K562 (cell line): ENCODE results near the gene ENDOD1. TPM values are rescaled to one million over a fixed set of nuclear protein-coding genes. Genes with fewer than 3 reads are reported as not detected.

ENCODE experiments used
- ATAC-seq: fragments of 200-7000 bp; cut with Tn5 transposase; 3 replicates; pipeline ENCODE4 v1.9.1; 2020; ENCODE audit warnings: moderate library complexity
- BruUV-seq: library from RNA; stranded (reverse); fragments of 400-500 nt; replicated peaks from 2 replicates; lab custom pipeline; 2021; lab: Mats Ljungman, UMichigan
- CTCF ChIA-PET: fragments of 300-600 bp; formaldehyde crosslinking; extraction: SDS; loops from one replicate; lab custom pipeline; 2021; ENCODE audit warnings: low intra/inter-chr PET ratio; lab: Yijun Ruan, JAX
- POLR2A ChIA-PET: fragments of 300-600, 350-650 bp; sonication (Branson Sonifier 250); formaldehyde crosslinking; extraction: SDS; loops from one replicate; lab custom pipeline; 2021; ENCODE audit warnings: antibody characterized with exemption, inconsistent platforms; lab: Yijun Ruan, JAX
- DNase-seq, 4 experiments: peaks; one replicate each; pipeline versions ENCODE4 v3.0.0 to v3.0.0-alpha.2; 2011 to 2018; ENCODE audit warnings: low spot score in 3 of 4, mixed read lengths in 3 of 4; ENCODE audit errors: extremely low read depth in 1 of 4
- FAIRE-seq: peaks from 2 replicates; lab custom pipeline; 2011; peaks lifted over from hg19 to GRCh38; lab: Jason Lieb, UNC
- H2AFZ ChIP-seq: 2 replicates; pipeline ENCODE4 v1.6.0; 2011; ENCODE audit warnings: low read depth, low read length, control low read depth, inconsistent platforms
- H3K27ac ChIP-seq: fragments of 200-600 bp; 3 replicates; pipeline ENCODE4 v1.8.0; 2011; ENCODE audit warnings: low read depth, mild to moderate bottlenecking, control low read depth, inconsistent platforms, low read length, moderate library complexity, mixed read lengths; ENCODE audit errors: extremely low read depth
- H3K27me3 ChIP-seq, 2 experiments: fragments of 300-600 bp in 1 of 2; 2 replicates in 1 of 2; 3 replicates in 1 of 2; pipeline versions ENCODE4 v1.6.0 to v1.8.0; 2011; ENCODE audit warnings: inconsistent platforms in 2 of 2, low read length in 2 of 2, mild to moderate bottlenecking in 1 of 2, mixed read lengths in 1 of 2, moderate library complexity in 1 of 2; ENCODE audit not compliant: control insufficient read depth in 2 of 2, insufficient read depth in 2 of 2
- H3K36me3 ChIP-seq: fragments of 300-600 bp; 3 replicates; pipeline ENCODE4 v1.8.0; 2011; ENCODE audit warnings: mild to moderate bottlenecking, low read length, inconsistent platforms; ENCODE audit not compliant: control insufficient read depth, insufficient read depth
- H3K4me1 ChIP-seq, 2 experiments: fragments of 200-600 bp in 1 of 2; replicated peaks in 1 of 2; 2 replicates in 1 of 2; 3 replicates in 1 of 2; pipeline versions ENCODE4 v1.5.1 to v1.8.0; 2011; ENCODE audit warnings: inconsistent platforms in 2 of 2, low read length in 2 of 2, mild to moderate bottlenecking in 1 of 2, mixed read lengths in 1 of 2, moderate library complexity in 1 of 2; ENCODE audit not compliant: control insufficient read depth in 2 of 2, insufficient read depth in 2 of 2
- H3K4me2 ChIP-seq: 2 replicates; pipeline ENCODE4 v1.6.1; 2011; ENCODE audit warnings: low read length, control low read depth, inconsistent platforms, mixed read lengths; ENCODE audit not compliant: insufficient read depth
- H3K4me3 ChIP-seq: fragments of 200-600 bp; sonication (generic), shearing (Covaris generic); 2 replicates; pipeline ENCODE4 v1.5.1; 2016; ENCODE audit warnings: control low read depth, inconsistent platforms
- H3K79me2 ChIP-seq: fragments of 200-600 bp; 3 replicates; pipeline ENCODE4 v1.8.0; 2011; ENCODE audit warnings: low read length, inconsistent platforms; ENCODE audit not compliant: control insufficient read depth, insufficient read depth
- H3K9ac ChIP-seq, 2 experiments: 2 replicates each; pipeline versions ENCODE4 v1.6.0 to v1.6.1; 2011; ENCODE audit warnings: low read depth in 2 of 2, low read length in 2 of 2, control low read depth in 1 of 2, inconsistent platforms in 1 of 2, mild to moderate bottlenecking in 1 of 2, mixed read lengths in 1 of 2; ENCODE audit not compliant: insufficient read depth in 1 of 2
- H3K9me1 ChIP-seq: one replicate; pipeline ENCODE4 v1.6.0; 2011; ENCODE audit warnings: inconsistent platforms, mild to moderate bottlenecking, low read length, moderate library complexity; ENCODE audit not compliant: control insufficient read depth, insufficient read depth
- H3K9me3 ChIP-seq: replicated peaks from 2 replicates; pipeline ENCODE4 v1.5.1; 2011; ENCODE audit warnings: low read depth, low read length, inconsistent platforms; ENCODE audit not compliant: control insufficient read depth, insufficient read depth
- H4K20me1 ChIP-seq: replicated peaks from 2 replicates; pipeline ENCODE4 v1.6.1; 2011; ENCODE audit warnings: low read length, inconsistent platforms, mixed read lengths; ENCODE audit not compliant: control insufficient read depth, insufficient read depth
- BRF2 ChIP-seq: IDR thresholded peaks from 3 replicates; pipeline ENCODE4 v1.6.1; 2011; ENCODE audit warnings: borderline replicate concordance, mild to moderate bottlenecking; ENCODE audit not compliant: insufficient read length, insufficient read depth
- MLLT1 ChIP-seq, 2 experiments: fragments of 450-650 bp; IDR thresholded peaks; 2 replicates each; pipeline ENCODE4 v1.6.1; 2016
- PBX2 ChIP-seq, 2 experiments: IDR thresholded peaks in 1 of 2; conservative IDR thresholded peaks in 1 of 2; 2 replicates each; pipeline ENCODE4 v1.6.1; 2016; ENCODE audit warnings: low read depth in 2 of 2, mild to moderate bottlenecking in 1 of 2, missing compliant biosample characterization in 1 of 2, missing genetic modification characterization in 1 of 2, moderate library complexity in 1 of 2
- PKNOX1 ChIP-seq: fragments of 450-650 bp; IDR thresholded peaks from 2 replicates; pipeline ENCODE4 v1.6.1; 2016
- POLR2AphosphoS2 ChIP-seq: IDR thresholded peaks from 2 replicates; pipeline ENCODE4 v1.6.1; 2012; ENCODE audit warnings: low read length, improper control_type of control experiment
- SP2 ChIP-seq: IDR thresholded peaks from 2 replicates; pipeline ENCODE4 v1.6.1; 2011; ENCODE audit warnings: mild to moderate bottlenecking, low read depth, low read length, moderate library complexity; ENCODE audit not compliant: poor library complexity, severe bottlenecking; ENCODE audit errors: extremely low read depth
- ZBTB33 ChIP-seq: sonication (generic); formaldehyde crosslinking; IDR thresholded peaks from 2 replicates; pipeline ENCODE4 v1.8.1; 2023; ENCODE audit warnings: mild to moderate bottlenecking, missing genetic modification reagents
- WGBS: fragments of 100-300 bp; shearing (Covaris generic); methylation state at CpG from one replicate; pipeline ENCODE4 v1.1.6; 2016; ENCODE audit warnings: low coverage, mixed read lengths; ENCODE audit not compliant: insufficient coverage; ENCODE audit errors: missing lambda C conversion rate; 5-methylcytosine and 5-hydroxymethylcytosine counted together
- in situ Hi-C: fragments of 300-500 bp; cut with MboI; formaldehyde crosslinking; loops from 4 replicates; pipeline ENCODE4 v1.15.0; 2018; ENCODE audit warnings: inconsistent platforms, mixed read lengths
- intact Hi-C: fragments of 100-400 bp; cut with micrococcal nuclease; formaldehyde crosslinking; loops from 2 replicates; pipeline ENCODE4 v1.14.2; 2022
- polyA plus RNA-seq, 8 experiments: library from polyadenylated mRNA; depleted of rRNA in 4 of 8; stranded (reverse) in 5 of 8; unstranded in 3 of 8; fragments of >200 nt; fragmentation: Nextera tagmentation in 2 of 8; fragmentation: Illumina TruSeq in 1 of 8; extraction: Ambion mirVana in 2 of 8; extraction: Trizol in 1 of 8; gene quantifications; 2 replicates each; pipeline versions ENCODE4 v1.2.1 to v1.2.3, GENCODE V29; 2011 to 2014; ENCODE audit warnings: inconsistent platforms in 1 of 8, missing spikeins in 1 of 8
- total RNA-seq, 7 experiments: library from RNA; depleted of rRNA in 6 of 7; stranded (reverse); fragments of >200 nt in 6 of 7; fragmentation: Illumina TruSeq in 2 of 7; extraction: Trizol in 2 of 7; gene quantifications; 2 replicates each; pipeline versions ENCODE4 v1.2.1 to v1.2.3, GENCODE V29; 2011 to 2021; ENCODE audit warnings: low replicate concordance in 1 of 7

Gene ENDOD1
- total and polyA plus RNA-seq, 9 of the 15 experiments (the other 6 are each of a cell fraction or from before 2014, with no cell fraction given): 4.2 to 11.8 (median 9.3) TPM

- no peak for TF ChIP-seq MLLT1 (IDR thresholded peaks at IDR 0.05)
- TF ChIP-seq BRF2: no peak
Observed at GRCh38 chr11:95155385-95155784, 65.7 kb downstream of the ENDOD1 start (continued).

GRCh38 chr11:95156133-95156721 is 66.6 kb downstream of the ENDOD1 start:
- intact Hi-C loops: loop anchor here (10.0 kb wide), 1 partner anchor 209 kb away; no protein-coding TSS in a partner anchor
- CTCF ChIA-PET: no interaction called here

More at GRCh38 chr11:95156133-95156721, 66.6 kb downstream of the ENDOD1 start:
- FAIRE-seq: no peak
- TF ChIP-seq POLR2AphosphoS2 (no peak), ZBTB33 (peak; percentile 68), PBX2 (CRISPR knock-in tag; IDR thresholded peaks at IDR 0.05; ENCODE audit: low read depth) (no peak), PBX2 (tag; conservative IDR thresholded peaks at IDR 0.05; ENCODE audit: low read depth) (peak; percentile 71), PKNOX1 (peak; percentile 96), SP2 (peak; percentile 21)
- TF ChIP-seq, all 486 proteins: peak for 4
- DNase-seq (peak in 2 of 4 experiments; percentile 28 to 60), ATAC-seq (no peak)
- POLR2A ChIA-PET: interaction anchor here (0.8 to 2.2 kb wide), 4 partner anchors 10 to 89 kb away, joined by 3 to 4 read pairs (median 4); no protein-coding TSS in a partner anchor
- Histone ChIP-seq H4K20me1 (no peaks in the 10 kb centered on the region), H3K9me1 (no peaks in the 10 kb centered on the region), H2AFZ (peak overlapping the region; percentile 28), H3K4me2 (no peak overlapping the region), H3K79me2 (no peaks in the 10 kb centered on the region), H3K9me3 (peaks cover 2% of the 10 kb centered on the region; the same call in 1 of the 2 replicates), H3K9ac (no peak overlapping the region), H3K27me3 (no peaks in the 10 kb centered on the region), H3K4me1 (peaks cover 17% of the 10 kb centered on the region in 2 experiments; a peak in 4 of 5 replicates), H3K36me3 (no peaks in the 10 kb centered on the region), H3K4me3 (no peak overlapping the region), H3K27ac (no peak overlapping the region)
- no TSS peak for BruUV-seq
- in situ Hi-C loops: loop anchor here (10.0 kb wide), 1 partner anchor 149 kb away; no protein-coding TSS in a partner anchor
- WGBS: 76% methylated on average over 5 of the region's 5 CpGs
